DMS79 (cell line): Measurements from ENCODE around the gene CADPS2.
"Not testable (repeated sequence)": the region's sequence is repeated elsewhere in the genome, so short reads cannot be mapped to it uniquely, and the experiment has no call there.

Source experiments
- DNase-seq: peaks from one replicate; lab custom pipeline; 2025; lab: John Stamatoyannopoulos, UW

The CADPS2 gene

DNA sequence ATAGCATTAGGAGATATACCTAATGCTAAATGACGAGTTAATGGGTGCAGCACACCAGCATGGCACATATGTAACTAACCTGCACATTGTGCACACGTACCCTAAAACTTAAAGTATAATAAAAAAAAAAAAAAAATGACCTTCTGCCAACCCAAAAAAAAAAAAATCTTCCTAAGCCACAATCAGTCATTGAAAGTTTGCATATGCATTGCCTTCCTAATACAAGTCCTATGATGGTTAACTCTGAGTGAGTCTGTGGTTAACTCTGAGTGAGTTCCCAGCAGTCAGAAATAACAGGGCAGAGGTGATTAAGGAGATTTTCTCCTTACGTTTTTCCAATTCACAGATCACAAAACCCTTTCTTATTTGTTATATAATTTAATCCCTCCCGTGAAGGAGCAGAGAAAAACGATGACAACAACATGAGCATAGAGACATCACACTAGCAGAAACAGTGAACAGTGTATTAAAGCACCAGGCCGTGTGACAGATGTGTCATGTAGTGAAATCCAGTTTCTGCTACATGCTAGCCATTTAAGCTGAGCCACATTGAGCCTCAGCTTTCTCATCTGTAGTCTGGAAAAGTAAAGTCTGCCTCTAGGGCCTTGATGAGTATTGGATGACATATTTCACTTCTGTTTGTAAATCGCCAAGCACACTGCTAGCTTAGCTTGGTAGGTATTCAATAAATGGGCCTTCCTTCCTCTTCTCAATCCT is 176.2 kb downstream of the CADPS2 start:
- no peak for DNase-seq

- DNase-seq, result no peak
Measured at GRCh38 chr7:122706836-122707235, 179.4 kb downstream of the CADPS2 start.

DNA sequence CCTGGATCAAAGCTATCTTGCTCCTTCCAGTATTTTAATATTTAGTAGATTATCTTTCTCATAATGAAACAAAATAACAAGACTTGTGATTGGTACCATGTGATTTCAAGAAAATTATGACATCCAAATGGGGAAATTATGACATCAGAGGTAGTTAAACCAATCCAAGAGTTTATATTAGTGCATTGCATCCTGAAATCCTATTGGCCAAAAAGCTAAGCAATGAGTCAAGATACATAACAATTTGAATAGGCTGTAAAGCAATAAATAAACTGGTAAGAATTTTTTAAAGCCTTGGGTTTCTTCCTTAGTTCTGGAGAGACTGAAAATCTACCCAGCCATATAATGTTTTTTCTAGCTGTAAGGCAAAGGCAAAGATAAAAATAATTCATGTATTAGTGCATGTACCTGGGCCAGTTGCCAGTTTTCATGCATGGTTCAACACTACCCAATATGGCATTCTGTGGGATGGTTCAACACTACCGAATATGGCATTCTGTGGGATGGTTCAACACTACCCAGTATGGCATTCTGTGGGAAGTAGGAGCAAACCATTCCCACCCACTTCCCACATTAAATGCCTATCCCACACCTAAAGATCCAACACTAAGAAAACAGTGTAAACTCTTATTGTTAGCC is 183.3 kb downstream of the CADPS2 start, which contains the start of gene RNF148:
RNF148 (minus strand) TSS at position 51 of the 639 bp plus-strand sequence. CDS start 172 bp downstream, outside the sequence.
- DNase-seq, result no peak

- no peak for DNase-seq
Measured at GRCh38 chr7:122699017-122699416, 187.2 kb downstream of the CADPS2 start, which contains the start of gene RNF133. RNF133 (minus strand) TSS chr7:122699117; CDS start chr7:122698918, 199 bp downstream.

GRCh38 chr7:122695816-122696215 is 190.4 kb downstream of the CADPS2 start:
- no peak for DNase-seq

DNA sequence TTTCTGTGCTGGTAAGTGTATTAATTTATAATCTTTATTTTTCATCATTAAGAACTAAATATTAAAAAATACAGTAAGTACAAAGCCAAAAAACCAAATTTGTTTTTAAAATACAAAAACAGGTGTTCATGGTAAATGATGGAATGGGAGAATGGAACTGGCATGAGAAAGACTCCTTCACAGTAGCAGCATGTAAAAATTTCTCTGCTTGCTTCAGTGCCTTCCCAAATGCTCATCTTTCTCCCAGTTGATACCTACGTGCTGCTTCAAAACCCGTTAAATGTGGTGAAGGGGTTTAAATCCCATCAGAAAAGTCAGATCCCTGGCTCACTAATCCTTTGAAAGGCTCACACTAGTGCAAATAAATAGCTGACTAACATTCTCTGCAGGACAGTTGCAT is 191.6 kb downstream of the CADPS2 start:
- DNase-seq, result no peak

DNA sequence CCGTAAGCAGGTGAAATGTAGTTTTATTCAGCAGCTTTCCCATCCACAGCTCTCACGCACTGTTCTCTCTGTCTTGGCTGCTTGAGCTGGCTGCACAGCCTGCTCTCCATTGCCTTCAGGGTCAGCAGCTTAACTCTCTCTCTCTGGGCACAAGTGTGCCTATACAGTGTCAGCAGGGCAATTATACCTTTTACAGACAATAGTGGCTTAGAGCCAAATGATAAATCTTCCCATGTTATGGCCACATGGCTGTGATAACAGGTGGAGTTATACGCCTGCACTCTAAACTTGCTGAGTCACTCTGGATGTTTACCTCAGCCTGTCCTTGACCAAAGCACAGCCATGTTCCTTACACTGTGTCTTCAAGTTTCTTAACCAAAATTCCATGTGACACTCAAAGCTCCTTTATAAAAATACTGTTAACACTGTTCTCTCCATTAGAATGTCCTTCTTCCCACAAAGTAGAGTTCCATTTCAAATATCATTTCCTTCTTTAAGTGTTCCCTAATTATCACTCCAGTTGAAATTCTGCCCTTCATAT is 193.4 kb downstream of the CADPS2 start:
- no peak for DNase-seq

DNA sequence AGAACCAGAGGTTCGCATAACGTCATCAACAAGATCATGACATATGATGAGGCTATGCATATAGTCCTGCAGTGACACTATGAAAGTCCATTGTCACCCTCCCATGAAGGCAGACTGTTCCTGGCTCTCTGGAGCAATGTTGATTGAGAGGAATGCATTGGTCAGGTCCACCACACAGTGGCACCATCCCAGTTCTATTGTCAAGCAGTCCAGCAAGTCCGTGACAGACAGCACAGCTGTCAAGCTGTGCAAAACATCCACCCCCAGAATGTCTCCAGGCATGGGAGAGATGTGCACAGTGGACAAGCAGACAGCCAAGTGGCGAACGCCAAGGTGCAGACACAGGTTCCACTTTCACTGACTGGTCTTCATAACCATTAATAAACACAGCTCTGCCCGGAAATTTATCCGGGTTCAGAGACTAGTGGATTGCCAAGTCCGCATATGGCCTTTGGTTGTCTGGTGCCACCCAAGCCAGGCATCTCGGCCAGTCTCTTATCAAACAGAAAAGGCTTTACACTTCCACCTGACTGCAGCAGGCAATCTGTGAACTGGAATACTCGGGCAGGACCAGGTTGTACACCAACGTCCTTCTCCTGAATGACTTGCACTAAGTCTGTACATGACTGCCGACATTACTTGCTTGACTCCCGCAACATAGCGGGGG is 194.6 kb downstream of the CADPS2 start:
- DNase-seq, result no peak

DNA sequence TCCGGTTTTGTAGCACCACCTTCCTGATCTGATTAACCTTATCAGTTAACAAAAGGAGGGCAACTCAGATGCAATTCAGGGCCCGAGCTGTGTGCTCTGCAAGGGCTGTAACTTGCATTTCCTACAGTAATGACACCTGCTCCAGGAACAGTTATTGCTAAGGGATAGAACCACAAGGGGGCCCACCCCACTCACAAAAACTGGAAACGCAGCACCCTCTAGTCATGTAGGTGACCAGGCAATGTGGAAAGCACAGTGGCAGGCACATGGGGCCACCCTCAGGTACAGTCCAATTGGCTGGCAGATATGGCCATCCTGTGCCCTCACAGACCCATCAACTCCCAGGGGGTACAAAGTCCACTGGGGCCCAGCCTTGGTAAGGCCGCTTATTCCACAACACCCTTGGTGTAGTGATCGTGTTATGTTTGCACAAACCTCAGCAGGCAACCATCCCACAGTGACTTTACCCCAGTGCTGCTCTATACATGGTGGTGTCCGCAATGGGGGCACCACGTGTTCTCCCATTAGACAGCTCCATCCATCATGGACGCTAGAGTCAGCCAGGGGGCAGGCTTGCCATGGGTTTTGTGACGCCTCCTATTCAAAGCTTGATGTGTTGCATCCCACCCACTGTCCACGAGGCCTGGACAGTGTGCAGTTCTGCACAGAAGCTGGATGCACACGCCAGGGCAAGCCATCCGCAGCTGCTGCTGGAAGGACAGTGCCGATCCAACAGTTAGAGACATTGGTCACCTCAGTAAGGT is 196.7 kb downstream of the CADPS2 start:
- no peak for DNase-seq

- DNase-seq, result no peak
Measured at GRCh38 chr7:122688400-122688998, 197.8 kb downstream of the CADPS2 start.

- DNase-seq, result no peak
Measured at GRCh38 chr7:122686360-122686878, 199.8 kb downstream of the CADPS2 start.

DNA sequence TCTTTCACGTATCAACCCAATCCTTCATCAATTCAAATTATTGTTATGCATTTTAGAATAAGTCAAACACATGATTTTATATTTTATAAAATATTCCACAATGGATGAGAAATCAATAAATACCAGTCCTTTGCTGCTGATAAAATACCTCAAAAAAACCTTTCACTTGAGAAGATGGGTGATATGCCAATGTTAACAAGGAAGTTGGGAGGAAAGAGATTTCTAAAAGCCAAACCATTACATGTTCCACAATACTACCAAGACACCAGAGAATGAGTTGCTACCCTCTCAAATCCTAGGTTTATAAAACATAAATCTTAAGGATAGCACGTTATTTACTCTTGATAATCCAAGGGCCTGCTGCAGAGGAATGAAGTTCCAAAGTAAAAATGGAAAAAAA is 201.8 kb downstream of the CADPS2 start:
- no peak for DNase-seq

GRCh38 chr7:122682815-122683550 is 203.3 kb downstream of the CADPS2 start:
- DNase-seq, result no peak

- not testable (repeated sequence) for DNase-seq
Measured at GRCh38 chr7:122681186-122681585, 205.1 kb downstream of the CADPS2 start.

GRCh38 chr7:122679813-122680212 is 206.4 kb downstream of the CADPS2 start:
- DNase-seq, result no peak

DNA sequence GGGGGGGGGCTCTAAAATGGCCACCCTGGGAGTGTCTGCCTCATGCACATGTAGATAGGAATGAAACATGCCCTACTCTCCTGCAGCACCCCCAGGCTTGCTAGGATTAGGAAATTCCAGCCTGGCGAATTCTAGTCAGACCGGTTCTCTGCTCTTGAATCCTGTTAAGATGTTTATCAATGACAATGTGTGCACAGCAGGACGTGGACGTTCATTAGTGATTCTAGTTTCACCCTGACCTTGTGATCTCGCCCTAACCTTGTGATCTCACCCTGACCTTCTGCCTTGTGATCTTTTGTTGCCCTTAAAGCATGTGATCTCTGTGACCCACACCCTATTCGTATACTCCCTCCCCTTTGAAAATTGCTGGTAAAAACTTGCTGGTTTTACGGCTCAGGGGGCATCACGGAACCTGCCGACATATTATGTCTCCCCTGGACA is 207.0 kb downstream of the CADPS2 start:
- not testable (repeated sequence) for DNase-seq

- no peak for DNase-seq
Measured at GRCh38 chr7:122677149-122677548, 209.1 kb downstream of the CADPS2 start.

GRCh38 chr7:122676466-122676865 is 209.8 kb downstream of the CADPS2 start:
- DNase-seq, result no peak

GRCh38 chr7:122675621-122676020 is 210.6 kb downstream of the CADPS2 start:
- DNase-seq, result no peak

DNA sequence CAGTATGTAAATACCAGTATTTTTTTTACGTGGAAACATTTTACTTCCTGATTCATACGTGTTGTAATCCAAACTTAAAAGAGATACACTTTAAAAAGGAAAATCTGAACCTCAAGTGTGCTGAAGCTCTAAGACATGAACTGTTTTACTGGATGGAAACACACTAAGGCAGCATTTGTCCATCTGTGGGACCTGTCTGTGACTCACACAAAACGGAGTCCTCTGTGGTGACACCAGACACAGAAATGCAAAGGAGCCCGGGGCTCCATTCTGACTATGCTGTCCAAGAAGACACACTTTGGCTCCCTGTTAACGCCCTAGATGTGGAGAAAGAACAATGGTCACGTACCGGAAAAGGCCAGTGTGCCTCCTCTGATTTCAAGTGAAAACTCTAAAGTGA is 211.2 kb downstream of the CADPS2 start:
- DNase-seq, result no peak
